ENCODE measurements around the gene VGLL2.

- no peak for TF ChIP-seq CTCF (IDR thresholded peaks at IDR 0.05; ENCODE audit: insufficient read depth, low read length, poor library complexity, severe bottlenecking)
- TF ChIP-seq EZH2phosphoT487 (conservative IDR thresholded peaks at IDR 0.05; ENCODE audit: low read length) = no peak
Measured at GRCh38 chr6:117228202-117228601, 37.2 kb upstream of the VGLL2 start.
